HG03103 (cell line): Measurements from ENCODE around the gene SYMPK.

Experiments
- ATAC-seq: cut with Tn5 transposase; IDR thresholded peaks from one replicate; pipeline ENCODE4 v1.9.1; 2021; ENCODE audit warnings: low read depth; ENCODE audit not compliant: unreplicated experiment

Gene SYMPK

DNA sequence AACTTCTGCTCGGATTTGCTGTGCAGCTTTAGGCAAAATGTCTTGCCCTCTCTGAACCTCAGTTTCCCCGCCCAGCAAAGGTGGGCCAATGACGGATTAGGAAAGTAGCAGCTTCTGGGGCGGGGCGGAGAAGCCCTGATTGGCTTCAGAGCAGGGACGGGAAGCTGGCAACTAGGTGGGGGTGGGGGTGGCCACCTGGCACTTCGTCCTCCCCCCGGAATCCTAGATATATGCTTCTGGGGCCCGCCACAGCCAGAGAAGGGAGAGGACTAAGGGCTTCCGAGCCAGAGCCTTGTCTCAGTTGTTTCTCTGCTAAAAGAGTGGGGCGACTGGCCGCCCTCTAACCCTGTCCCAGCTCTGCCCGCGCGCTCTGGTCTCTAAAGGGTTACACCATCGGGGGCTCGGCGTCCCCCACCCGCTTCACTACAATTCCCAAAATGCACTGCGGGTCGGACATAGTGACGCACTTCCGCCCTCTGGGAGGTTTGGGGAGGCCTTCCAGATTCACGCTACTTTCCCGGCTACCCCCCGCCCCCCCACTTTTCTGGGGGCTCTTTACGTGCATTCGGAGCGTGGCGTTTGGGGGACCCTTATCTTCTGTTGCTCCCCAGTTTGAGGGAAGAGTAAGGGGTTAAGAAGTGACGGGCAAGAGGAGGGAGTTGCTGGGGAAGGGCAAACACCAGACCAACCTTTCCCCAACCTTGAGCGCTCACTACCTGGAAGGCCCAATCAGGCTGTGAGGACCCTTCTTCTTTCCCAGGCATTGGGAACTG lies 23.7 kb upstream of the SYMPK start:
- peak; percentile 37 for ATAC-seq

DNA sequence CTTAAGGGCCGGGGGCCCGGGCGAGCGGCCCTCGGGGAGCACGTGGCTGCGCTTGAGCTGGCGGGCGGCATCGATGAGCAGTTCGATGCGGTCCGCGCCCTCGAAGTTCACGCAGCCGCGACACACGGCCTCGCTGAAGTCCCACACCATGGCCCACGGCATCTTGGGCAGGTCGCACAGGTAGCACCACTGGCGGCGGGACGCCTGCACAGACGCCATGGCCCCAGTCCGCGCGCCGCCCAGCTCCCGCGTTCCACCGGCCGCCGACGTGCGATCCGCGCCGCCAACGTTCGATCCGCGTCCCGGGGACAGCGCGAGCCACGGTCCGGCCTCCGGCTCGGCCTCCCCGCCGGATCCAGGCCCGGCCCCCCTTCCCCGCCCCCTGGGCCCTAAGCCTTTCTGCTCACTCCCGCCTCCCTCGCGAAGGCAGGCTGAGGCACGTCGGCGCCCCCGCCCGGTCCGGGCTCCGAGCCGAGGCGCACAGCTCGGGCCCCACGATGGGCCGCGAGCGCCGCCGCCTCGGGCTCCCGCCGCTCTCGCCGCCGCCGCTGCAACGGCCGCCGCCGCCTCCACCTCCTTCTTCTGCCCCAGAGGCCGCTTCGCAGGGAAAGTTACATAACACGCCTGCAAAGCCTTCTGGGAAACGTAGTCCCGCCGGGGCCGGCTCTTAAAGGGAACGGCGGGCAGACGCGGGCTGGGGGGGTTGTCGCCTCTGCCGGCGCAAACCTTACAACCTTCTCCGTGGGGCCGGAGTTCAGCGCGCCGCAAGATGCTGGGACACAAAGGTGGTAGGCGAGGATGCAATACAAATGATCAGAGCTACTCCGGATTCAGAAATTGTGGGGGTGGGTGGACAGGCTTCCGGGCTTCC lies 22.8 kb upstream of the SYMPK start, which contains the start of gene IRF2BP1:
Gene IRF2BP1, minus strand, starts transcription at position 586 of the 871 bp plus-strand sequence. Its CDS starts 367 bp downstream, at position 219.
- peak; percentile 44 for ATAC-seq

DNA sequence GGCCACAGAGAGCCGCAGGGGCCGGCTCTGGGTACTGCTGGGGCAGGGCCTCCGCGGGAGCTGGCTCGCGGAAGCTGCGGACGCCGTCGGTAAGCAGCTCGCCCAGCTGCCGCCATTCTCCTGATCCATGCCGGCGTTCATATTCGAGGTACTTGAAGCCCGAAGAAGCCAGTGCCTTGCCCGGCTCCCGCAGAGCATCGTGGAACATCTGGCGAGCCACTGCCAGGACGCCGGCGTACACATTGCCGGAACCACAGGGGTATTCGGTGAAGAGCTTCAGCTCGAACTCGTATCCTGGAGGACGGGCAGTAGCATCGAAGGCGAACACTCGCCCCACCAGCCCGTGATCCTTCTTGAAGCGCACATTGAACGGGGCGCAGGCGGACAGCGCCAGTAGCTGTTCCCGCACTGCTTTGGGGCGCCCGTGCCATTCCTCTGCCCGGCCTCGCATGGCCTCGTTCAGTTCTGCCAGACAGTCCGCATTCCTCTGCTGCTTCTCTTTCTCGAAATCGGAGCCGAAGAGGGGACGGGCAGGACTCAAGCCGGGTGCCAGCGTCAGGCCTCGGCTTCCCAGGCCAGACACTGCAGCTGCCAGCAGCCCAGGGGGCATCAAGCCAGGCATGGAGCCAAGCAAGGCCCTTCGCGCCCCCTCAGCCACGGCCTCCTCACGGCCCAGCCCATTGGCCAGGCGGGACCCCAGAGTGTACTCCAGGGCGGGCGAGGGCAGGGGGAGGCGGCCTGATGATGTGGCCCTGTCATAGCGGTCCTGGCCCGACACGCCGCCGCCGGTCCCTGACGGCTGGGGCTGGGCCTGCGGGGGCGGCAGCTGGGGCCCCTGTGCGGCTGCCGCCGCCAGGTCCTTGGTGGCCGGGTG lies 22.0 kb upstream of the SYMPK start:
- no peak for ATAC-seq

DNA sequence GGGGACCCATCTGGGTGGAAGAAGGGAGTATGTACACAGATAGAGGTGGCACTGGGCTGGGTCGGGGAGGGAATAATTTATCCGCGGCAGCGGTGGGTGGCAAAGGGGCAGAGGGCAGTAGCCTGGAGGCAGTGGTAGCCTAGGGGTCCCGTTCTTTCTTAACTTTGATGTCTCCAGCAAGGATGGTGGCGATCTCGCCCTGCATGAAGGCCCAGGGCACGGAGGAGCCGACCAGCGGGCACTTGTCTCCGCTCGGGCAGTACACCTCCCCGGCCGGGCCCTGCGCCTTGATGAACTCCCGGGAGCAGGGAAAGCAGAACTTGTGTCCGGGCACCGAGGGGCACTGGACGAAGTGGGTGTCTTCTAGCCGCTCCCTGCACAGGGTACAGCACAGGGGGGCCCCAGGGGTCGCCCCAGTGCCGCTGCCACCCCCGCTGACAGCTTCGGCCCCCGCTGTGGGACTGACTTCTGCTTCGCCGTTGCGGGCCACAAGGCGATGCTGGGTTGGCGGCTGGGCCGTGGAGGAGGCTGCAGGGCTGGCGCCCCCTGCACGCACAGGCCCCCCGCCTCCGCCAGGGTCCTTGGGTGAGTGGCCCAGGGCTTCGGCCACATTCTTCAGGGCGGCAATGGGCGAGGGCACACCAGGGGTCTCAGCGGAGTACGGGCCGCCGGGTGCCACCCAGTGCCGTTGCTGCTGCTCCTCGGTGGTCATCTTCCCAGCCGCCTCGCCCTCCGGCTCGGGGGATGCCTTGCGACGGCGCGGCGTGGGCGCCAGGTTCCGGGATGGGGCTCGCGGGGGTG lies 21.1 kb upstream of the SYMPK start:
- no peak for ATAC-seq

DNA sequence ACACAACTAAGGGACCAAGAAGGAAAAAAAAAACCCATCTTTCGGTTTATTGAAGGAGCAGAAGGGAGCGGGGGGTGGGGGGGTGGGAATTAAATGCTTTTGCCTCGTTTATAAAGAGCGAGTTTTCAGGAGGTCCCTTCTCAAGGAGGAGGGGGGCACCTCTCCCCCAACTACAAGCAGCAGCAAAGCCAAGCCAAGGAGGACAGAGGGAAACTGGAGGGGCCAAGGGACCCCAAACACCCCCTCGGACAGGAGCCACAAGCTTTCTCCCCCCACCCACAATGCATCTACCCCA lies 20.6 kb upstream of the SYMPK start:
- ATAC-seq = no peak

DNA sequence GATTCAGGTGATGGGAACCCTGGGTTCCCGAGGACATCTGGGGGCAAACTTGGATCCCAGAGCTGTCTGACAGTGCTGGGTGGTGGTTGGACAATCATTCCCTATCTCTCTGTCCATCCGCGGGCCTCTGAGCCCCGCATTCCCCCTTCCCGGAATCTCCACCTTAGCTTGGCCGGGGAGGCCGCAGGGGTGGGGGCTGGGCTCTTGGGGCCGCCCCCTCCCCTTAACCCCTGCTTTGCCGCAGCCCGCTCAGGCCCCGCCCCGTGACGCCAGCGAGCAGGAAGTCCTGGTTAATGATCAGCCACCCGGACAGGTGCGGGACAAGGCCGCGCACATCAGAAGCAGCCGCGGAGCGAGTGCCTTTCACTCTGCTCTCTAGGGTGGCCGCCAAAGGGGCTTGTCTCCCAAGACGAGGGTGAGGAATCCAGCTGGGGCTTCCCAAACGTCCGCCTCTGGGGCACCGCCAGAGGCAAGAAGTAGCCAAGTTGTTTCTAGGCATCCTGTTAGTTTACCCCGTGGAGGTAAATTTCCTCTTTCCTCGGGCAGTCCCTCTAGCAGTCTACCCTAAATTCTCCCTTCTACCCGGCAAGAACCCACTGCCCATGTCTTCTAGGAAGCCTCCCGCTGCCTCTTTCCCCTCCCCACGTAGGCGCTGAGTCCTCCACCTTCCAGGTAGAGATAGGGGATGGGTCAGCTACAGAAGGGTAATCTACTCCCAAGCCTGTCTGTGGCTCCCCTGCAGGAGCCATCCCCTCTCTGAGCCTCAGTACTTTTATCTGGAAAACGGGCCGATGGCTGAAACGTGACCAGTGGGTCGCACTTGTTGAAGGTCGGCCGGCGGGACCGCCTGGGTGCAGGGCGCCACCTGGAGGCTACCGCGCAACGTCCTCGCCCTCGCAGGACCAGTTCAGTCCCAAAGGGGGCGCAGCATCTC lies 20.0 kb upstream of the SYMPK start:
- no peak for ATAC-seq

DNA sequence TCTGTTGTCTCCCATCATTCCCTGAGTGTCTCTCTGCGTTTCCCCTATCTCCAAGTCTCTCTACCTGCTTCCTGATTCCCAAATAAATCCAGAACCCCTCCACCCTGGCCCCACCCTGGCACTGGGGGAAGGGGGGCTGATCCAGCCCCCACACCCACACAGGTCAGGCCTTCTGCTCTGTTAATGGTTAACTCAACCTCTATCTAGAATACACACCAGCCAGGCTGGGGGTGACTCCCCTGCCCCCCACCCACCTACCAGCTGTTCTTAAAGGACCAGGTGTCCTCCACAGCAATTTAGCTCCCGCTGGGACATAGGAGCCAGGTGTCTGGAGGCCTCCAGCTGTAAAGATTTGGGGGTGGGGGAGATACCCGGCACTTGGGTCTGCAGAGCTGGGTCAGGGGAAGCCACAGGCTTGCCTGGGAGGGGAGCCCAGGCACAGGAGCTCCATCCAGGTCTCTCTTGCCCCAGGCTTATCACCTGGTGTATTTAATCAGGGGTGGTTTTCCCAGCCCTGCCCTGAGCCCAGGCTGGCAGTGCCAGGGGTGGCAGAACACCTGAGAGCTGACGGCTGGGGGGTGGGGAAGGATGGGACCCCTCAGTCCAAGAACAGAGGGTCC lies 19.1 kb upstream of the SYMPK start:
- no peak for ATAC-seq

DNA sequence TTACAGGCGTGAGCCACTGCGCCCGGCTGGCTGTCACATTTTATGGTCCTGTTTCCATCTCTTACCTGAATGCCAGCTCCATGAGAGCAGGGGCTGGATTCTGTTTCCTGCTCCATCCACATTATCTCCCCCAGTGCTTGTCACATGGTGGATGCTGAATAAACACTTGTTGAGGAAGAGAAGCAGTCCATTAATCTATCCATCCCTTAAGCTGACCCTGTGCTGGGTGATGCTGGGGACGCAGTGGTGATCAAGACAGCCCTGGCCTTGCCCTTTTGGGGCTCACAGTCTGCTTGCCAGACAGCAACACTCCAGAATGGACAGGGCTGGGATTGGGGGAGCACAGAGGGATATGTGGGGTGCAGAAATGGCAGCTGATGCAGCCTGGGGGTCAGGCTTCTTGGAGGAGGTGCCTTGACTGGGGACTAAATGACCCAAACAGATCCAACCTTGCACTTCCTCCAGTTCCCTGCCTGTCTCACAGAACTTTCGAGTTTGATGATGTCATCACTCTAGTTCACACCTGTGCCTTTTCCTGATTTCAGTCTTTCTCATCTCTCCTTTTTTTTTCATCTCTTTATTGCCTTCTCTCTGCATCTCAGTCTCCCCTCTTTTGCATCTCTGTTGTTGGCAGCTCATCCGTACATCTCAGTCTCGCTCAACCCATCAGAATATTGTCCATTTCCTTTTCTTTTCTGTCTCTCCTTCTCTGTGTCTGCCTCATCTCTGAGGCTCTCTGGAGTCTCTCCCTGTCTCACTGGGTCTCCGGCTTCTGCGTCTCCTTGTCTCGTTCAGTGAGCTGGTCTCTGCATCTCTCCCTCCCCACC lies 18.3 kb upstream of the SYMPK start:
- ATAC-seq = no peak

DNA sequence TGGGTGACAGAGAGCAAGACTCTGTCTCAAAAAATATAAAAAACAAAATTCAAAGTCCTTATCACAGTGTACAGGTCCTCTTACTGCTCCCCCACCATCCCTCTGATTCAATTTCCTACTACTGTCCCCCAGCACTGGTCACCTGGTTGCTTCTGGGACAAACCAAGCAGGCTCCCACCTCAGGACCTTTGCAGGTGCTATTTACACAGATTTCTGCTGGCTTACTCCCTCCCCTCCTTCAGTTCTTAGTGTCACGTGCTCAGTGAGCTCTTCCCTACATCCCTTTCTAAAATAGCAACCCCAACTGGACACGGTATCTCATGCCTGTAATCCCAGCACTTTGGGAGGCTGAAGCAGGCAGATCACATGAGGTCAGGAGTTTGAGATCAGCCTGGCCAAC lies 17.0 kb upstream of the SYMPK start:
- ATAC-seq = no peak

DNA sequence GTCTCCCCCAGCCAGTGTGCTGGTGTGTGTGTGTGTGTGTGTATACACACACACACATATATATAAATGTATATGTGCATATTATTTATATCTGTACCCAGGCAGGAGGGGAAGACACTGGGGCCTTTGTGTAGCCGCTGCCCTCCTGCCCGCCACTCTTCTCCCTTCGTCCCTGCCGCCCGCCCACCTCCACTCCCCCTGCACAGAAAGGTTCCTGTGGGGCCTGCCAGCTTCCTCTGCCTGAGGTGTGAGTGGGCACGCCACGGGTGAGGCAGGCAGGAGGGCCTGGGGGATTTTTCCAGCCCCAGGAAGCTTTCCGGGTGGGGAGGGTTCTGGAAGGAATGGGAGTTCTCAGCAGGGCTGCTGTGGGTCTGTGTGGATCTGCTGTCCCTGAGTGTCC lies 16.1 kb upstream of the SYMPK start:
- no peak for ATAC-seq

DNA sequence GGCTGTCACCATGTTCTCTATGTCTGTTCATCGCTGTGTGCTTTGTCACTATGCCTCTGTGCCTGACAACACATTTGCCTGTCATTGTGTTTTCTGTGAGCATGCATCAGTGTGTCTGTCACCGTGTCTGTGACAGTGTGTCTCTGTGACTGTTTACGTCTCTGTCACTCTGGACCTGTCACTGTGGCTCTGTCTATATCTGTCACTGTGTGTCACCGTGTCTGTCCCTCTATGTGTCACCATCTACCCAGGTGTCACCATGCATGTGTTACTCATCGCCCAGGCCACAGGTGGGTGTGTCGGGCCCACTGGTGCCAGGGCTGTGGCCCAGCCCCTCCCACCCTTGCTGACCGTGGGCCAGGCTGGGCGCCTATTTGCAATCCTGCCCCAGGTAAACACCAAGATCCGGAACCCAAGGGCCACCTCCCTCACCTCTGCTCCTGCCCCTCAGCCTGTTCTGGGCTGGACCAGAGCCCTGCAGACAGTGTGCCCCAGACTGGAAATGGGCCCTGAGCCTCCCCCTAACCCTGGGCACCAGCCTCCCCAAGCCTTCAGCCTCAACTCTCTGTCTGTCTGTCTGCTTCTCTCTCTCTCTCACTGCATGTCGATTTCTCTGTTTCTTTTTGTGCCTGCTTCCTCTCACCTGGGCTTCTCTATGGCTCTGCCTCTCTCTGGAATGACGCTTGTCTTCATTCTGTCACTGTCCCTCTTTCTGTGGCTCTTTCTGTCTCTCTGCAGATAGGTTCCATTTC lies 15.3 kb upstream of the SYMPK start:
- ATAC-seq = no peak

DNA sequence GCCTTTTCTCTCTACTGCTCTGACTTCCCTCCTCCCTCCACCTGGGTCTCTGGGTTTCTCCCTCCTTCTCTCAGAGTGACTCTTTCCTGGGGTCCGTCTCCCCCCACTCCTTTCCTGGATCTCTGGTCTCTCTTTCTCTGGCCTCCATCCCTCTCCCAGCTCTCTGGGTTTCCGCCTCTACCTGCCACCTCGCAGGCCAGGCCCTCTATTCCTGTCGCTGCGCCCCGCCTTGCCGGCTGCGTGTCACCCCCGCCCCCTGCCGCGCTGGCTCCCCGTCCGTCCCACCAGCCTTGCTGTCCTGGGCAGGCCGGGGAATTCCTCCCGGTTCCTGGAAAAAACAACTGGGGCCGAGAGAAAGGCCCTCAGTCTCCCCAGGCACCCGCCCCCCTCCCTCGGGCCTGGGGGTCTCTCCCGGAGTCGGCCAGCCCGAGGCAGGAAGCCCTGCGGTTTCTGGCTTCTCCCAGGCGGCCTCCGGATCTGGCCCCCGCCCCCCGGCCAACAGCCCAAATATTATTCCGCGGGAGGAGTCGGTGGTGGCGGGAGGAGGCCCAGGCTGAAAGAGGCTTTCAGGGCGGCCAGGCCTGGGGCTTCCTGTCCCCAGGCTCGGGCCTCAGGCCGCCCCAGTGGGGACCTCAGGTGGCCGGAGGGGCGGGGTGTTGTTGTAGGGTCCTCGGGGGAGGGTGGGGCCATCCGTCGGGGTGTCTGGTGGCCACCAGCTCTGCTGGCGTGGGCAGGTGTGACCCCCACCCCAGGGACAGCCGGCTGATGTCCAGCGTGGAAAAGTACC lies 13.7 kb upstream of the SYMPK start:
- no peak for ATAC-seq

DNA sequence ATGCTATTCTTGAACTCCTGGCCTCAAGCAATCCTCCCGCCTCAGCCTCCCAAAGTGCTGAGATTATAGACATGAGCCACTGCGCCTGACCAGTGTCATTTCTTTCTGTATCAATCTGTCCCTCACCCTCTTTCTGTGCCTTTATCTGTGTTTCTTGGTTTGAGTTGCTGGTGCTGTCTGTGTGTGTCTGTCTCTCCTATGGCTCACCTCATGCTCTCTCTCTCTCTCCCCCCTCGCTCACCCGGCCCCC lies 13.1 kb upstream of the SYMPK start:
- ATAC-seq = no peak

DNA sequence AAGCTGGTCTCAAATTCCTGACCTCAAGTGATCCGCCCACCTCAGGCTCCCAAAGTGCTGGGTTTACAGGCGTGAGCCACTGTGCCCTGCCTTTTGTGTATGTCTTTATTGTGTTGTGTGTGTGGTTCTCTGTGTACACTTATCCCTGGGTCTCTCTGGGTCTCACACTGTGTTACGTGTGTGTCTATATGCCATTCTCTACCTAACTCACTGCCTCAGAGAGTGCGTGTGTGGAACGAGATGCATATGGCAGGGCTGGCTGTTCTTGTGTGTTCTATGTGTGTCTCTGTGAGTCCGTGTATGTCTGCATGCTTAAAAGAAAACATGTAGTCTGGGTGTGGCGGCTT lies 11.6 kb upstream of the SYMPK start:
- ATAC-seq = no peak

DNA sequence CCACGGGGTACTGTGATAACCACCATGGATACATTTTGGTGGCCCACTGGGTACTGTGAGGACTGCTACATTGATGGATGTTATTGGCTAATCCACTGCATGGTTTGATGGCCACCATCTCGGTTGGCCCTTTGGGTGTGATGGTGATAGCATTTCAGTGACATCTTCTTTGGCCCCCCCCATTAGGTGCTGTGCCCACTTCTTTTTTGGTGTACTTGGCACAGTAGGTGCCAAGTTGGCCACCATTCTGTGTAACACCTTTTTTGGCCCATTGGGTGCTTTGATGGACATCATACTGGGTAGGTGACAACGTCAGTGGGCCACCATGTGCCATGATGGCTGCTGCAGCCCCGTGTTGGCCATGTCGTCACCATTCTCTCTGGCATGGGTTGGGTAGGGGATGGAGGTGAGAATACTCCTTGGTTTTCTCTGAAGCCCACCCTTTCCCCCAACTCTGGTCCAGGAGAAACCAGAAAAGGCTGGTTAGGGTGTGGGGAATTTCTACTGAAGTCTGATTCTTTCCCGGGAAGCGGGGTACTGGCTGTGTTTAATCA lies 10.3 kb upstream of the SYMPK start:
- no peak for ATAC-seq

DNA sequence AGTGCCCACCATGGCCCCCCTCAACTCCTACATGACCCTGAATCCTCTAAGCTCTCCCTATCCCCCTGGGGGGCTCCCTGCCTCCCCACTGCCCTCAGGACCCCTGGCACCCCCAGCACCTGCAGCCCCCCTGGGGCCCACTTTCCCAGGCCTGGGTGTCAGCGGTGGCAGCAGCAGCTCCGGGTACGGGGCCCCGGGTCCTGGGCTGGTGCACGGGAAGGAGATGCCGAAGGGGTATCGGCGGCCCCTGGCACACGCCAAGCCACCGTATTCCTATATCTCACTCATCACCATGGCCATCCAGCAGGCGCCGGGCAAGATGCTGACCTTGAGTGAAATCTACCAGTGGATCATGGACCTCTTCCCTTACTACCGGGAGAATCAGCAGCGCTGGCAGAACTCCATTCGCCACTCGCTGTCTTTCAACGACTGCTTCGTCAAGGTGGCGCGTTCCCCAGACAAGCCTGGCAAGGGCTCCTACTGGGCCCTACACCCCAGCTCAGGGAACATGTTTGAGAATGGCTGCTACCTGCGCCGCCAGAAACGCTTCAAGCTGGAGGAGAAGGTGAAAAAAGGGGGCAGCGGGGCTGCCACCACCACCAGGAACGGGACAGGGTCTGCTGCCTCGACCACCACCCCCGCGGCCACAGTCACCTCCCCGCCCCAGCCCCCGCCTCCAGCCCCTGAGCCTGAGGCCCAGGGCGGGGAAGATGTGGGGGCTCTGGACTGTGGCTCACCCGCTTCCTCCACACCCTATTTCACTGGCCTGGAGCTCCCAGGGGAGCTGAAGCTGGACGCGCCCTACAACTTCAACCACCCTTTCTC lies 9.4 kb upstream of the SYMPK start:
- ATAC-seq = no peak
